Heart left ventricle (tissue), 13 donors: ENCODE data around the gene HAND2.

Experiments used
- POLR2A ChIP-seq, 2 donors: fragments of 450-650 bp; IDR thresholded peaks; one replicate each; pipeline ENCODE4 v1.6.1; 2017; ENCODE audit warnings: antibody characterized with exemption in 2 of 2, mild to moderate bottlenecking in 2 of 2, moderate library complexity in 2 of 2
- TF ChIP-seq, protein P1 (sequence below), 12 donors: fragments of 200-600 bp; sonication (generic) in 4 of 12; IDR thresholded peaks; one replicate each; pipeline versions ENCODE4 v1.5.0 to v1.8.0; 2018 to 2022; ENCODE audit warnings: antibody characterized with exemption in 12 of 12, mild to moderate bottlenecking in 5 of 12
- donor health status: ischemic (EF 13 %, LVEDD 7.1; RV severe dilation, severe dysfunction).
- donor health status: DM: no; HTN: yes; CAD: no.
- donor health status: DM: no; HTN: no; CAD: no.
- donor health status: ischemic (EF 25% LVEDD 6.9; RV normal size, moderate dysfunction).
- donor health status: ischemic (EF 25% LVEDD 5.7; RV mildly dilated, moderate dysfunction).
- donor health status: ischemic (EF 35%, LVEDD 5.7; RV mildly dilated, moderate dysfunction).
- donor health status: nonischemic (EF 11% LVEDD 7.7; RV severe dilation, severe dysfunction).
- donor health status: DM: yes; HTN: yes; CAD: no.
- donor health status: PGD.
- donor health status: ischemic (EF 29% LVEDD 5.4; RV normal size, mild dysfunction).
- donor health status: nonischemic (EF 23%, LVEDD 6.1; RV moderate dilation, normal function).

DNA sequence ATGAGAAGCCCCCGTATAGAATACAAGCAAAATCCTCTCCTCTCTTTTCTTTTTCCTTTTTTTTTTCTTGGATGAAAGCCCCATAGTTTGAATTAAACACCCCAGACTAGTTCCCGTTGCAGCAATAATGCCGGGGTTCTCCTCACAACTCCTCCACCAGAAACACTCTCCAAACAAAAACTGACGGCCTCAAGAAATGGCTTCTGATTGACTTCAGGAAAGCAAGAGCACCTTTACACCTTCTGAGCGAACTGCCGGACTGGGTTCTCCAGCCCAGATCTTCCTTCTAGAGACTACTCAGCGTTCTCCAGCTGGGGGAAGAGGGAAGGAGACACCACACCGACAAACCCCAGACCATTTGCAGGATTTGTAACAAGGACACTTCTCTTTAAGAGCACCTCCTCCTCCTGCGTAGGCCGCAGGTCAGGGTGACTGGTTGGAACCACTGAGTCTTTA is 4.0 kb downstream of the HAND2 start:
- TF ChIP-seq, protein P1, sequence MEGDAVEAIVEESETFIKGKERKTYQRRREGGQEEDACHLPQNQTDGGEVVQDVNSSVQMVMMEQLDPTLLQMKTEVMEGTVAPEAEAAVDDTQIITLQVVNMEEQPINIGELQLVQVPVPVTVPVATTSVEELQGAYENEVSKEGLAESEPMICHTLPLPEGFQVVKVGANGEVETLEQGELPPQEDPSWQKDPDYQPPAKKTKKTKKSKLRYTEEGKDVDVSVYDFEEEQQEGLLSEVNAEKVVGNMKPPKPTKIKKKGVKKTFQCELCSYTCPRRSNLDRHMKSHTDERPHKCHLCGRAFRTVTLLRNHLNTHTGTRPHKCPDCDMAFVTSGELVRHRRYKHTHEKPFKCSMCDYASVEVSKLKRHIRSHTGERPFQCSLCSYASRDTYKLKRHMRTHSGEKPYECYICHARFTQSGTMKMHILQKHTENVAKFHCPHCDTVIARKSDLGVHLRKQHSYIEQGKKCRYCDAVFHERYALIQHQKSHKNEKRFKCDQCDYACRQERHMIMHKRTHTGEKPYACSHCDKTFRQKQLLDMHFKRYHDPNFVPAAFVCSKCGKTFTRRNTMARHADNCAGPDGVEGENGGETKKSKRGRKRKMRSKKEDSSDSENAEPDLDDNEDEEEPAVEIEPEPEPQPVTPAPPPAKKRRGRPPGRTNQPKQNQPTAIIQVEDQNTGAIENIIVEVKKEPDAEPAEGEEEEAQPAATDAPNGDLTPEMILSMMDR (IDR thresholded peaks at IDR 0.05), result no peak
- no peak for TF ChIP-seq POLR2A (IDR thresholded peaks at IDR 0.05)
